ENCODE data around the gene VTA1.

DNA sequence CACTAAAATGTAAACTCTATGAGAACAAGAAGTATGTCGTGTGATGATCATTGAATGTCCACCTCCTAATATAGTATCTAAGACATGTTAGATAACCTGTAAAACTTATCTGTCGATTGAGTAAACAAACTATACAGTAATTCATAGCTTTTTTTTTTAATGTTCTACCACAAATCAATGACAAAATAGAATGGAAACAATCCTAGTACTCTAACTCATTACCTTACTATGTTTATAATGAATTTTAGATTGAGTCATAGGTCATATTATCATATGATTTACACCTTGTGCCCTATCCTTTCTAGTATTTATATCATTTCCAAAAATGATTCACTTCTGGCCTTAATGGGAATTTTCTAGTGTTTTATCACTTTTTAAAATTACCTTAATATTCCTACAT is 6.1 kb downstream of the VTA1 start:
- TF ChIP-seq, protein P1, sequence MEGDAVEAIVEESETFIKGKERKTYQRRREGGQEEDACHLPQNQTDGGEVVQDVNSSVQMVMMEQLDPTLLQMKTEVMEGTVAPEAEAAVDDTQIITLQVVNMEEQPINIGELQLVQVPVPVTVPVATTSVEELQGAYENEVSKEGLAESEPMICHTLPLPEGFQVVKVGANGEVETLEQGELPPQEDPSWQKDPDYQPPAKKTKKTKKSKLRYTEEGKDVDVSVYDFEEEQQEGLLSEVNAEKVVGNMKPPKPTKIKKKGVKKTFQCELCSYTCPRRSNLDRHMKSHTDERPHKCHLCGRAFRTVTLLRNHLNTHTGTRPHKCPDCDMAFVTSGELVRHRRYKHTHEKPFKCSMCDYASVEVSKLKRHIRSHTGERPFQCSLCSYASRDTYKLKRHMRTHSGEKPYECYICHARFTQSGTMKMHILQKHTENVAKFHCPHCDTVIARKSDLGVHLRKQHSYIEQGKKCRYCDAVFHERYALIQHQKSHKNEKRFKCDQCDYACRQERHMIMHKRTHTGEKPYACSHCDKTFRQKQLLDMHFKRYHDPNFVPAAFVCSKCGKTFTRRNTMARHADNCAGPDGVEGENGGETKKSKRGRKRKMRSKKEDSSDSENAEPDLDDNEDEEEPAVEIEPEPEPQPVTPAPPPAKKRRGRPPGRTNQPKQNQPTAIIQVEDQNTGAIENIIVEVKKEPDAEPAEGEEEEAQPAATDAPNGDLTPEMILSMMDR (IDR thresholded peaks at IDR 0.05 in 4 of 5, conservative IDR thresholded peaks at IDR 0.05 in 1 of 5), result no peak
- no peak for TF ChIP-seq POLR2A (IDR thresholded peaks at IDR 0.05)

Measured in gastrocnemius medialis (tissue), 4 donors.